Breast epithelium (tissue), 4 donors: ENCODE measurements around the gene NHP2. TPM values are rescaled to one million over a fixed set of nuclear protein-coding genes. Genes with fewer than 3 reads are reported as not detected.

Experiments
- DNase-seq, 2 donors: peaks; one replicate each; pipeline ENCODE4 v3.0.0-alpha.2; 2019; ENCODE audit warnings: low spot score in 2 of 2
- H3K27ac ChIP-seq, 2 donors: fragments of 200-600 bp; sonication (generic) in 1 of 2; one replicate each; pipeline ENCODE4 v1.5.1; 2016 to 2019; ENCODE audit warnings: mild to moderate bottlenecking in 1 of 2
- H3K27me3 ChIP-seq, 2 donors: fragments of 200-600 bp; sonication (generic) in 1 of 2; one replicate each; pipeline versions ENCODE4 v1.5.1 to v1.6.0; 2017 to 2019; ENCODE audit warnings: control low read depth in 1 of 2, mild to moderate bottlenecking in 1 of 2
- H3K36me3 ChIP-seq: fragments of 200-600 bp; one replicate; pipeline ENCODE4 v1.5.1; 2019
- H3K4me1 ChIP-seq, 2 donors: fragments of 200-600 bp; sonication (generic); one replicate each; pipeline ENCODE4 v1.5.1; 2016 to 2019; ENCODE audit warnings: control low read depth in 1 of 2
- H3K4me3 ChIP-seq, 3 donors: fragments of 200-600 bp; sonication (generic); 1 replicate in 2 of 3; 2 replicates in 1 of 3; pipeline ENCODE4 v1.5.1; 2016 to 2019; ENCODE audit warnings: mild to moderate bottlenecking in 3 of 3, moderate library complexity in 2 of 3
- H3K9me3 ChIP-seq, 2 donors: fragments of 200-600 bp; sonication (generic) in 1 of 2; one replicate each; pipeline ENCODE4 v1.5.1; 2016 to 2019; ENCODE audit warnings: control low read depth in 1 of 2
- CTCF ChIP-seq, 3 donors: fragments of 450-650 bp; IDR thresholded peaks; one replicate each; pipeline ENCODE4 v1.5.1; 2016 to 2017; ENCODE audit warnings: antibody characterized with exemption in 3 of 3, mild to moderate bottlenecking in 3 of 3, moderate library complexity in 3 of 3
- POLR2A ChIP-seq: fragments of 450-650 bp; IDR thresholded peaks from one replicate; pipeline ENCODE4 v1.6.1; 2016; ENCODE audit warnings: antibody characterized with exemption, mild to moderate bottlenecking, moderate library complexity
- POLR2AphosphoS5 ChIP-seq, 3 donors: sonication (generic); formaldehyde crosslinking; IDR thresholded peaks; one replicate each; pipeline ENCODE4 v1.6.1; 2017; ENCODE audit warnings: antibody characterized with exemption in 3 of 3
- intact Hi-C: fragments of 100-400 bp; cut with DNase I; formaldehyde crosslinking; loops from one replicate; pipeline ENCODE4 v1.15.1; 2023; ENCODE audit warnings: low total_unique reads
- total RNA-seq, 3 donors: library from RNA; depleted of rRNA; stranded (reverse); fragments of >200 nt; gene quantifications; one replicate each; pipeline ENCODE4 v1.1.0, GENCODE V29; 2016

The NHP2 gene
- total RNA-seq, 3 donors from 2014 or later: 148 to 256 (median 220) TPM

GRCh38 chr5:178126556-178126955, 27.1 kb downstream of the NHP2 start:
- Histone ChIP-seq H3K4me3 (no peak overlapping the region), H3K4me1 (peaks cover 10 to 29% of the 10 kb centered on the region in 2 donors), H3K27me3 (no peaks in the 10 kb centered on the region), H3K36me3 (no peaks in the 10 kb centered on the region), H3K27ac (peak overlapping the region; percentile 7 to 92), H3K9me3 (no peaks in the 10 kb centered on the region)
- intact Hi-C loops: no loop called here
- TF ChIP-seq POLR2A (no peak), POLR2AphosphoS5 (IDR thresholded peaks at IDR 0.05) (no peak), CTCF (IDR thresholded peaks at IDR 0.05) (no peak)
- no peak for DNase-seq

GRCh38 chr5:178125253-178125906, 28.3 kb downstream of the NHP2 start:
- H3K4me1 ChIP-seq: peaks cover 15 to 38% of the 10 kb centered on the region in 2 donors
- peak overlapping the region; percentile 92 to 94 for H3K27ac ChIP-seq
- no peak overlapping the region for H3K4me3 ChIP-seq
- no peaks in the 10 kb centered on the region for H3K36me3 ChIP-seq
- DNase-seq: no peak
- H3K9me3 ChIP-seq: no peaks in the 10 kb centered on the region
- intact Hi-C loops: no loop called here
- H3K27me3 ChIP-seq: no peaks in the 10 kb centered on the region
- TF ChIP-seq POLR2A (no peak), POLR2AphosphoS5 (IDR thresholded peaks at IDR 0.05) (no peak), CTCF (IDR thresholded peaks at IDR 0.05) (no peak)

- peak overlapping the region in 1 of 3 donors; percentile 35 for H3K4me3 ChIP-seq
- H3K27me3 ChIP-seq: no peaks in the 10 kb centered on the region
- no peaks in the 10 kb centered on the region for H3K36me3 ChIP-seq
- DNase-seq: peak; percentile 91 to 98
- TF ChIP-seq POLR2AphosphoS5 (IDR thresholded peaks at IDR 0.05): peak; percentile 13 to 75 (median 69)
- no peak for TF ChIP-seq POLR2A
- intact Hi-C loops: no loop called here
- H3K4me1 ChIP-seq: peaks cover 15 to 38% of the 10 kb centered on the region in 2 donors
- no peaks in the 10 kb centered on the region for H3K9me3 ChIP-seq
- peak overlapping the region; percentile 92 to 94 for H3K27ac ChIP-seq
Observed at GRCh38 chr5:178123966-178124925, 29.4 kb downstream of the NHP2 start.

GRCh38 chr5:178123094-178123965, 30.4 kb downstream of the NHP2 start:
- Histone ChIP-seq H3K4me3 (peak overlapping the region in 1 of 3 donors; percentile 35), H3K9me3 (no peaks in the 10 kb centered on the region), H3K27ac (peak overlapping the region; percentile 92 to 94), H3K4me1 (peaks cover 15 to 38% of the 10 kb centered on the region in 2 donors), H3K36me3 (no peaks in the 10 kb centered on the region), H3K27me3 (no peaks in the 10 kb centered on the region)
- peak; percentile 61 to 76 for DNase-seq
- intact Hi-C loops: no loop called here
- TF ChIP-seq CTCF (IDR thresholded peaks at IDR 0.05) (no peak), POLR2A (no peak), POLR2AphosphoS5 (IDR thresholded peaks at IDR 0.05) (no peak)

- Histone ChIP-seq H3K4me3 (no peak overlapping the region), H3K27me3 (no peaks in the 10 kb centered on the region), H3K27ac (peak overlapping the region; percentile 92 to 94), H3K36me3 (no peaks in the 10 kb centered on the region), H3K4me1 (peaks cover 14 to 38% of the 10 kb centered on the region in 2 donors), H3K9me3 (no peaks in the 10 kb centered on the region)
- intact Hi-C loops: no loop called here
- no peak for TF ChIP-seq POLR2A
- TF ChIP-seq POLR2AphosphoS5 (IDR thresholded peaks at IDR 0.05): no peak
- no peak for TF ChIP-seq CTCF (IDR thresholded peaks at IDR 0.05)
- DNase-seq: no peak
Observed at GRCh38 chr5:178122346-178122745, 31.3 kb downstream of the NHP2 start.
